Psoas muscle (tissue), 8 donors: Measurements from ENCODE around the gene GP2. TPM values are rescaled to one million over a fixed set of nuclear protein-coding genes. Genes with fewer than 3 reads are reported as not detected.
"Not testable (repeated sequence)": the region's sequence is repeated elsewhere in the genome, so short reads cannot be mapped to it uniquely, and the experiment has no call there.

Source experiments
- ATAC-seq, 4 donors: fragments of 200-7000 bp; cut with Tn5 transposase; one replicate each; pipeline ENCODE4 v1.9.1; 2020; ENCODE audit warnings: moderate library complexity in 3 of 4, mild to moderate bottlenecking in 2 of 4
- DNase-seq, 2 donors: peaks; one replicate each; pipeline ENCODE4 v3.0.0-alpha.2; 2020
- H3K27ac ChIP-seq: fragments of 200-600 bp; one replicate; pipeline ENCODE4 v1.8.0; 2022
- H3K27me3 ChIP-seq, 3 donors: fragments of 200-600 bp in 1 of 3; one replicate each; pipeline versions ENCODE4 v1.6.1 to v1.8.0; 2013 to 2022; ENCODE audit warnings: low read length in 2 of 3, mild to moderate bottlenecking in 2 of 3, moderate library complexity in 1 of 3; ENCODE audit not compliant: insufficient read depth in 3 of 3
- H3K36me3 ChIP-seq, 2 donors: fragments of 200-600 bp in 1 of 2; one replicate each; pipeline versions ENCODE4 v1.6.1 to v1.8.0; 2013 to 2022; ENCODE audit warnings: low read depth in 1 of 2, mild to moderate bottlenecking in 1 of 2, moderate library complexity in 1 of 2; ENCODE audit not compliant: insufficient read depth in 1 of 2
- H3K4me1 ChIP-seq: fragments of 200-600 bp; one replicate; pipeline ENCODE4 v1.8.0; 2022
- H3K4me3 ChIP-seq: fragments of 200-600 bp; one replicate; pipeline ENCODE4 v1.8.0; 2022; ENCODE audit warnings: mild to moderate bottlenecking
- H3K9me3 ChIP-seq: fragments of 200-600 bp; one replicate; pipeline ENCODE4 v1.8.0; 2022
- CTCF ChIP-seq: fragments of 200-600 bp; IDR thresholded peaks from one replicate; pipeline ENCODE4 v1.8.0; 2022; ENCODE audit warnings: antibody characterized with exemption
- WGBS, 3 donors: extraction: QIAGEN DNeasy Blood & Tissue Kit; methylation state at CpG; one replicate each; pipeline versions ENCODE4 v1.1.6 to v1.1.7; 2013; 5-methylcytosine and 5-hydroxymethylcytosine counted together
- intact Hi-C, 2 donors: fragments of 100-400 bp; cut with DNase I; formaldehyde crosslinking; loops; one replicate each; pipeline versions ENCODE4 v1.11.0 to v1.14.2; 2022
- polyA plus RNA-seq, 3 donors: library from polyadenylated mRNA; stranded (reverse); fragments of 200-250 nt; gene quantifications; one replicate each; pipeline ENCODE4 v1.2.3, GENCODE V29; 2013
- total RNA-seq, 4 donors: library from RNA; stranded (reverse); fragmentation: NEBNext Ultra II Directional in 2 of 4; extraction: Animal tissue kit (Norgen Biotek cat#: 25700) in 2 of 4; gene quantifications; one replicate each; pipeline versions ENCODE4 v1.2.1 to v1.2.4, GENCODE V29; 2021 to 2023
- donor health status: healthy with polysubstance abuse.
- donor health status: DM: no; HTN: no; CAD: no; lungs with moderate emphysema.
- donor health status: Bipolar disorder and iron deficiency.
- donor health status: healthy.
- donor health status: DM: yes; HTN: yes; CAD: no.
- donor health status: DM: no; HTN: no; CAD: no.
- donor health status: DM: no; HTN: no; CAD: no.
- donor health status: DM: yes; HTN: yes; CAD: no.

GP2 gene
- total and polyA plus RNA-seq, 7 donors = 0.34 to 3.1 (median 0.91) TPM; not detected in 3

GRCh38 chr16:20322696-20323095, 4.6 kb downstream of the GP2 start:
- Histone ChIP-seq H3K27ac (no peak overlapping the region), H3K36me3 (no peaks in the 10 kb centered on the region), H3K4me3 (no peak overlapping the region), H3K9me3 (no peaks in the 10 kb centered on the region), H3K4me1 (no peaks in the 10 kb centered on the region), H3K27me3 (no peaks in the 10 kb centered on the region)
- DNase-seq (no peak), ATAC-seq (no peak)
- TF ChIP-seq CTCF = no peak
- intact Hi-C loops = no loop called here
- WGBS, 3 donors = 80 to 96% (median 88%) methylated on average over 4 of the region's 4 CpGs

DNA sequence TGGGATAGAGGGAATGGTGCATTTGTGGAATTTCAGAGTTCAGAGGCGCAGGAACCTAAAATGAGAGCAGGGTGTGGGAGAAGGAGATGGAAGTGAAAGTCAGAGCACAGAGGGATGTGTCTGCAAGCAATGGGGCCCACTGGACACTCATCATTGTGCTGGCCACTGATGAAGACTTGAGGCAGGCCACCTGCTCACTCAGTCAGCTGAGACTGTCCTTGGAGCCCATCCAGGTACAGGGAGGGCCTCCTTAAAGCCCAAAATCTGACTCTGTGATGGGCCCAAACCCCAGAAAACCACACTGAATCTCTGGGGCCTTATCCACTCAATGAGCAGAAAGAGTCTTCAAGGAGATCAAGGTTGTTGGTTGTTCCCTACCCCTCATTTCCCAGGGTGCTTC, 5.6 kb downstream of the GP2 start:
- H3K36me3 ChIP-seq = no peaks in the 10 kb centered on the region
- intact Hi-C loops = no loop called here
- ATAC-seq (no peak), DNase-seq (no peak)
- H3K4me1 ChIP-seq = no peaks in the 10 kb centered on the region
- no peaks in the 10 kb centered on the region for H3K27me3 ChIP-seq
- no peak overlapping the region for H3K4me3 ChIP-seq
- no peaks in the 10 kb centered on the region for H3K9me3 ChIP-seq
- TF ChIP-seq CTCF = no peak
- WGBS, 3 donors = 80 to 88% (median 81%) methylated on average over 1 of the region's 1 CpG
- H3K27ac ChIP-seq = no peak overlapping the region

DNA sequence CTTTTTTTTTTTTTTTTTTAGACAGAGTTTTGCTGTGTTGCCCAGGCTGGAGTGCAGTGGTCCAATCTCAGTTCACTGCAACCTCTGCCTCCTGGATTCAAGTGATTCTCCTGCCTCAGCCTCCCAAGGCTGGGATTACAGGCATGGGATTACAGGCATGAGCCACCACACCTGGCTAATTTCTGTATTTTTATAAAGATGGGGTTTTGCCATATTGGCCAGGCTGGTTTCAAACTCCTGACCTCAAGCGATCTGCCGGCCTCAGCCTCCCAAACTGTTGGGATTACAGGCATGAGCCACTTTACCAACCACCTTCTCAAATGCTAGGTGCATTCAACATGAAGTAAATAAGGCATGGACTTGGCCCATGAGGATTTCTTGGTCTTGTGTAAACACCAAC, 6.3 kb downstream of the GP2 start:
- H3K27ac ChIP-seq, H3K4me1 ChIP-seq, DNase-seq, H3K27me3 ChIP-seq, intact Hi-C loops, H3K9me3 ChIP-seq, ATAC-seq, H3K36me3 ChIP-seq, H3K4me3 ChIP-seq: not testable (repeated sequence)
- 92 to 100% (median 97%) methylated on average over 2 of the region's 2 CpGs for WGBS, 3 donors

DNA sequence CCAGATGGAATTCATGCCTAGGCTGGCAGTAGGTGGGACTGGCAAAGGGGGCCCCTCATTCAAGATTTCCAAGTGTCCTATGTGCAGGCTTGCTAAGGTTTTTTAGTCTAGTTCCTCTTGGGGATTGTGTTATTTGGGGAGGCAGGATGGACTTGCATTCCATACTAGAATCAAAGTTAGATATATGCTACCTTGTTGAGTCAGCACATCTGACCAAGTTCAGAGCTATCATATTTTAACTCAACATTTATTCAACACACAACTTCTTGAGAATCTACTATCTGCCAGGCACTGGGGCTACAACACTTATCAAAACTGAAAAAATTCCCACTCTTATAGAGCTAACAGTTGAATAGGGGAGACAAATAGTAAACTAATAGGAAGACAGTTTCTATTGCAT, 6.7 kb downstream of the GP2 start:
- Histone ChIP-seq H3K9me3 (no peaks in the 10 kb centered on the region), H3K36me3 (no peaks in the 10 kb centered on the region), H3K27ac (no peak overlapping the region), H3K4me1 (no peaks in the 10 kb centered on the region), H3K4me3 (no peak overlapping the region), H3K27me3 (no peaks in the 10 kb centered on the region)
- ATAC-seq = no peak
- no peak for DNase-seq
- intact Hi-C loops = no loop called here
- TF ChIP-seq CTCF = no peak

- Histone ChIP-seq H3K27ac (no peak overlapping the region), H3K4me3 (no peak overlapping the region), H3K36me3 (no peaks in the 10 kb centered on the region), H3K27me3 (no peaks in the 10 kb centered on the region), H3K4me1 (no peaks in the 10 kb centered on the region), H3K9me3 (no peaks in the 10 kb centered on the region)
- intact Hi-C loops = no loop called here
- TF ChIP-seq CTCF = no peak
- DNase-seq = no peak
- ATAC-seq = no peak
- 77 to 83% (median 82%) methylated on average over 2 of the region's 2 CpGs for WGBS, 3 donors
Measured at GRCh38 chr16:20320178-20320577, 7.1 kb downstream of the GP2 start.
